OCI-LY7 (cell line): Measurements from ENCODE around the gene ADH7. TPM values are rescaled to one million over a fixed set of nuclear protein-coding genes. Genes with fewer than 3 reads are reported as not detected.

Experiments used
- BruUV-seq: library from RNA; stranded (reverse); fragments of 400-500 nt; replicated peaks from 2 replicates; lab custom pipeline; 2021; lab: Mats Ljungman, UMichigan
- CTCF ChIA-PET: fragments of 300-600 bp; sonication (Branson Sonifier 250); formaldehyde crosslinking; loops from one replicate; lab custom pipeline; 2022; ENCODE audit warnings: antibody characterized with exemption; ENCODE audit not compliant: unreplicated experiment; lab: Charles Lee
- POLR2A ChIA-PET: fragments of 300-600 bp; sonication (Branson Sonifier 250); formaldehyde crosslinking; loops from one replicate; lab custom pipeline; 2022; ENCODE audit warnings: antibody characterized with exemption; lab: Charles Lee
- DNase-seq: peaks from one replicate; pipeline ENCODE4 v3.0.0-alpha.2; 2015; ENCODE audit warnings: low spot score
- H2AFZ ChIP-seq: fragments of 200-600 bp; sonication (generic), shearing (Covaris generic); 2 replicates; pipeline ENCODE4 v1.6.1; 2014; ENCODE audit warnings: mild to moderate bottlenecking, antibody characterized with exemption, low read length, moderate library complexity
- H3K27ac ChIP-seq: fragments of 200-600 bp; sonication (generic); 2 replicates; pipeline ENCODE4 v1.5.1; 2014; ENCODE audit warnings: mixed run types, low read depth, mild to moderate bottlenecking, moderate library complexity, low read length, inconsistent platforms; ENCODE audit not compliant: poor library complexity, severe bottlenecking
- H3K36me3 ChIP-seq: fragments of 200-600 bp; sonication (generic); 2 replicates; pipeline ENCODE4 v1.6.1; 2014; ENCODE audit warnings: mild to moderate bottlenecking, antibody characterized with exemption, low read length, moderate library complexity, mixed read lengths; ENCODE audit not compliant: insufficient read depth
- H3K4me1 ChIP-seq: fragments of 200-600 bp; sonication (generic); 2 replicates; pipeline ENCODE4 v1.5.1; 2014; ENCODE audit warnings: mild to moderate bottlenecking, low read length; ENCODE audit not compliant: insufficient read depth, poor library complexity, severe bottlenecking
- H3K4me2 ChIP-seq: fragments of 200-600 bp; sonication (generic); 2 replicates; pipeline ENCODE4 v1.6.1; 2014; ENCODE audit warnings: mild to moderate bottlenecking, low read length
- H3K4me3 ChIP-seq: fragments of 200-600 bp; sonication (generic); 2 replicates; pipeline ENCODE4 v1.5.1; 2014; ENCODE audit warnings: mild to moderate bottlenecking, low read depth, low read length; ENCODE audit not compliant: poor library complexity, severe bottlenecking
- H3K79me2 ChIP-seq: fragments of 200-600 bp; sonication (generic); 2 replicates; pipeline ENCODE4 v1.6.1; 2016; ENCODE audit warnings: low read depth, mild to moderate bottlenecking, low read length, moderate library complexity, mixed read lengths; ENCODE audit not compliant: insufficient read depth
- H3K9me2 ChIP-seq: fragments of 200-600 bp; sonication (generic); 2 replicates; pipeline ENCODE4 v1.6.1; 2016; ENCODE audit warnings: mild to moderate bottlenecking, low read length, mixed read lengths; ENCODE audit not compliant: insufficient read depth
- H3K9me3 ChIP-seq: fragments of 200-600 bp; sonication (generic); 2 replicates; pipeline ENCODE4 v1.6.1; 2014; ENCODE audit warnings: mild to moderate bottlenecking, mixed run types, low read length, mixed read lengths
- H4K20me1 ChIP-seq: fragments of 200-600 bp; sonication (generic); 2 replicates; pipeline ENCODE4 v1.6.1; 2014; ENCODE audit warnings: mild to moderate bottlenecking, antibody characterized with exemption, low read length, moderate library complexity, mixed read lengths; ENCODE audit not compliant: insufficient read depth
- EZH2phosphoT487 ChIP-seq: fragments of 200-600 bp; sonication (generic); IDR thresholded peaks from 2 replicates; pipeline ENCODE4 v1.6.1; 2018; ENCODE audit warnings: low read depth, borderline replicate concordance, mild to moderate bottlenecking, mixed run types, antibody characterized with exemption, low read length, moderate library complexity, mixed read lengths
- intact Hi-C: fragments of 100-400 bp; cut with micrococcal nuclease; formaldehyde crosslinking; loops from one replicate; pipeline ENCODE4 v1.10.0; 2022; ENCODE audit not compliant: unreplicated experiment
- total RNA-seq, 2 experiments: library from RNA; depleted of rRNA in 1 of 2; stranded (reverse); fragments of >200 nt in 1 of 2; shearing (Covaris generic) in 1 of 2; gene quantifications; 2 replicates each; pipeline ENCODE4 v1.2.3, GENCODE V29; 2014 to 2022
- TF ChIP-seq, protein P1 (sequence below): fragments of 200-600 bp; sonication (generic); conservative IDR thresholded peaks from 2 replicates; pipeline ENCODE4 v1.5.1; 2014; ENCODE audit warnings: mild to moderate bottlenecking, antibody characterized with exemption, low read length, moderate library complexity, mixed read lengths

Gene ADH7
- total RNA-seq, 2 experiments from 2014 or later: not detected

DNA sequence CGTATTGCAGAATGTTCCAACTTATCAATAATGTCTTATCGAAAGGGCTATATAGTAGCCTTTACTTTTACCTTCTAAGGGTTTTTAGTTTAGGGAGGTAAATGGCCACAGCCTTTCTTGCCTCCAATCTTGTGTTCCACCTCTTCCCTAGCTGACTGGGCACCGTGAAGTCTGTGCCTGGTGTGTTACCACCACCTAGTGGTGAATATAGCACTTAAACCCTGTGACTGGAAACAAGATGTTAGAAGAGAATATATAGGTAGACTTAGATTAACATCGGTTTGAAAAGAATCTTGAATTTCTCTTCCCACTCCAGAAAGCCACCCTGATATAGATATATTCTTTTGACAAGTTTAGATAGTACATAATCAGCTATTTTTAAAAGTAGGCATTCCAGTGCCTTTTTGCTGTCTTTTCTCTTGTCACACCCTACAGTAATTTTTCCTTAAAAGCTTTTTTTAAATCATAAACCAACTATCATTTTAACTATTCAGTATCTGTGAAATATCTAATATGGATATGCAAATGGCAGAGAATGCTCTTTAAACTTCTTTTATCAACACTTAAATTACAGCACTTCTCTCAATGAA is 27.8 kb upstream of the ADH7 start:
- no peaks in the 10 kb centered on the region for H3K4me1 ChIP-seq
- ChIA-PET CTCF (no interaction called here), POLR2A (interaction anchor here (0.7 kb wide), 3 partner anchors 25 to 773 kb away, joined by 3 read pairs; no protein-coding TSS in a partner anchor)
- H3K4me2 ChIP-seq: no peak overlapping the region
- no peaks in the 10 kb centered on the region for H3K9me3 ChIP-seq
- H4K20me1 ChIP-seq: no peaks in the 10 kb centered on the region
- intact Hi-C loops: loop anchor here (1.0 to 10.0 kb wide), 3 partner anchors 342 to 471 kb away; no protein-coding TSS in a partner anchor
- peak; percentile 61 for DNase-seq
- no peaks in the 10 kb centered on the region for H3K9me2 ChIP-seq
- no peak overlapping the region for H3K27ac ChIP-seq
- H3K79me2 ChIP-seq: no peaks in the 10 kb centered on the region
- no peaks in the 10 kb centered on the region for H3K36me3 ChIP-seq
- H2AFZ ChIP-seq: no peak overlapping the region
- no TSS peak for BruUV-seq
- no peak overlapping the region for H3K4me3 ChIP-seq
- no peak for TF ChIP-seq EZH2phosphoT487
- TF ChIP-seq, protein P1, sequence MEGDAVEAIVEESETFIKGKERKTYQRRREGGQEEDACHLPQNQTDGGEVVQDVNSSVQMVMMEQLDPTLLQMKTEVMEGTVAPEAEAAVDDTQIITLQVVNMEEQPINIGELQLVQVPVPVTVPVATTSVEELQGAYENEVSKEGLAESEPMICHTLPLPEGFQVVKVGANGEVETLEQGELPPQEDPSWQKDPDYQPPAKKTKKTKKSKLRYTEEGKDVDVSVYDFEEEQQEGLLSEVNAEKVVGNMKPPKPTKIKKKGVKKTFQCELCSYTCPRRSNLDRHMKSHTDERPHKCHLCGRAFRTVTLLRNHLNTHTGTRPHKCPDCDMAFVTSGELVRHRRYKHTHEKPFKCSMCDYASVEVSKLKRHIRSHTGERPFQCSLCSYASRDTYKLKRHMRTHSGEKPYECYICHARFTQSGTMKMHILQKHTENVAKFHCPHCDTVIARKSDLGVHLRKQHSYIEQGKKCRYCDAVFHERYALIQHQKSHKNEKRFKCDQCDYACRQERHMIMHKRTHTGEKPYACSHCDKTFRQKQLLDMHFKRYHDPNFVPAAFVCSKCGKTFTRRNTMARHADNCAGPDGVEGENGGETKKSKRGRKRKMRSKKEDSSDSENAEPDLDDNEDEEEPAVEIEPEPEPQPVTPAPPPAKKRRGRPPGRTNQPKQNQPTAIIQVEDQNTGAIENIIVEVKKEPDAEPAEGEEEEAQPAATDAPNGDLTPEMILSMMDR: peak; percentile 90

DNA sequence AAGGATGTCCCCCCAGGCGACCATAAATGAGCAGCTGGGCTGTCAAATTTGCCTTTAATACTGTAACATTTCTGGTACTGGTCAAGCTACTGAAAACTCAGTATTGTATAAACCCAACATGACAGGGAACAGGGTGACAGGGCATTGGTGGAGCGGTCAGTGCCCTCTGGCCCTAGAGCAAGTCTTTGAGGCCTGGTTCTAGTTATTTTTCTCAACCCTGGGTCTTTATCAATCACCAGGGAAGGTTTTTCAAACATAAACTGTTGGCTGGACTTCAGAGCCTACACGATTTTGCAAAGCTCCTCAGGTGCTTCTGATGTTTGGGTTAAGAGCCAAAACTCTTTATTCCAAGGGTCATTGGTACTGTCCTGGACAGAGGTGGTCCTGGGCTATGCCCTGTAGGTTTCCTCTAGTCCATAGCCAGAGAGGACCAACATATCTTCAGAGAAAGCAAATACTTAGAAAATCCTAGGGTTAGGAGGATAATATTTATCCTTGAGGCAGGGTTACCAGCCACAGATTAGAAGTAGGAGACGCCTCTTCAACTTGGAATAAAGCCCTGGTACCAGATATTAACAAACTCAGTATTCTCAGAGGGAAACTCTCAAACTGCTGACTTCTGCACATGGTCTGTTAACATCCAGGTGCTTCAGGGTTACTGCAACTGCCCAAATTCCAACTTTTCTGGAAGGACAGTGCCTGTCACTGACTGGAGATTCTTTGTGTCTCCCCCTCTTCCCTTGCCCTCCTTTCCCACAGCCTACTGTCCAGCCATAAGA is 26.7 kb upstream of the ADH7 start:
- Histone ChIP-seq H3K36me3 (no peaks in the 10 kb centered on the region), H3K4me3 (no peak overlapping the region), H3K27ac (no peak overlapping the region), H2AFZ (no peak overlapping the region), H4K20me1 (no peaks in the 10 kb centered on the region), H3K79me2 (no peaks in the 10 kb centered on the region), H3K9me2 (no peaks in the 10 kb centered on the region), H3K4me1 (no peaks in the 10 kb centered on the region), H3K9me3 (no peaks in the 10 kb centered on the region), H3K4me2 (no peak overlapping the region)
- no TSS peak for BruUV-seq
- DNase-seq: no peak
- intact Hi-C loops: loop anchor here (5.0 to 10.0 kb wide), 2 partner anchors 343 to 470 kb away; no protein-coding TSS in a partner anchor
- no peak for TF ChIP-seq EZH2phosphoT487
- TF ChIP-seq, protein P1: no peak
- ChIA-PET POLR2A (interaction anchor here (0.5 to 0.7 kb wide), 2 partner anchors 26 to 505 kb away, joined by 3 read pairs; no protein-coding TSS in a partner anchor), CTCF (no interaction called here)
